Spinal cord (tissue), 10 donors: ENCODE data around the gene CD300LB. TPM values are rescaled to one million over a fixed set of nuclear protein-coding genes. Genes with fewer than 3 reads are reported as not detected.
"Not testable (repeated sequence)": the region's sequence is repeated elsewhere in the genome, so short reads cannot be mapped to it uniquely, and the experiment has no call there.

Experiments
- DNase-seq, 6 donors: peaks; one replicate each; pipeline versions ENCODE4 v3.0.0 to v3.0.0-alpha.2; 2013 to 2015; ENCODE audit warnings: low spot score in 6 of 6, low read depth in 4 of 6
- H3K27ac ChIP-seq: one replicate; pipeline ENCODE4 v1.5.1; 2013; ENCODE audit warnings: low read depth, low read length, control low read depth
- H3K27me3 ChIP-seq: one replicate; pipeline ENCODE4 v1.6.1; 2013; ENCODE audit warnings: low read length; ENCODE audit not compliant: control insufficient read depth, insufficient read depth
- H3K36me3 ChIP-seq: one replicate; pipeline ENCODE4 v1.6.1; 2013; ENCODE audit warnings: low read length; ENCODE audit not compliant: control insufficient read depth, insufficient read depth
- H3K4me1 ChIP-seq: one replicate; pipeline ENCODE4 v1.6.1; 2013; ENCODE audit warnings: low read length; ENCODE audit not compliant: control insufficient read depth, insufficient read depth
- H3K4me3 ChIP-seq: one replicate; pipeline ENCODE4 v1.5.1; 2013; ENCODE audit warnings: low read depth, low read length, control low read depth
- H3K9me3 ChIP-seq: one replicate; pipeline ENCODE4 v1.6.1; 2013; ENCODE audit warnings: low read length; ENCODE audit not compliant: control insufficient read depth, insufficient read depth
- WGBS: methylation state at CpG from one replicate; pipeline ENCODE4 v1.1.5; 2013; ENCODE audit warnings: missing lambda C conversion rate; ENCODE audit not compliant: insufficient coverage; 5-methylcytosine and 5-hydroxymethylcytosine counted together
- polyA plus RNA-seq, 2 donors: library from polyadenylated mRNA; unstranded; fragments of 120-200 nt; gene quantifications; one replicate each; pipeline ENCODE4 v1.2.1, GENCODE V29; 2013; ENCODE audit not compliant: insufficient read length in 2 of 2
- total RNA-seq, 2 donors: library from RNA; depleted of rRNA in 1 of 2; stranded (reverse); fragments of 120-200 nt in 1 of 2; fragments of >200 nt in 1 of 2; gene quantifications; one replicate each; pipeline versions ENCODE4 v1.2.3 to v1.2.4, GENCODE V29; 2013 to 2014
- donor health status: healthy.

The CD300LB gene
- total and polyA plus RNA-seq, 4 donors: 0.14 to 0.30 TPM; not detected in 2

DNA sequence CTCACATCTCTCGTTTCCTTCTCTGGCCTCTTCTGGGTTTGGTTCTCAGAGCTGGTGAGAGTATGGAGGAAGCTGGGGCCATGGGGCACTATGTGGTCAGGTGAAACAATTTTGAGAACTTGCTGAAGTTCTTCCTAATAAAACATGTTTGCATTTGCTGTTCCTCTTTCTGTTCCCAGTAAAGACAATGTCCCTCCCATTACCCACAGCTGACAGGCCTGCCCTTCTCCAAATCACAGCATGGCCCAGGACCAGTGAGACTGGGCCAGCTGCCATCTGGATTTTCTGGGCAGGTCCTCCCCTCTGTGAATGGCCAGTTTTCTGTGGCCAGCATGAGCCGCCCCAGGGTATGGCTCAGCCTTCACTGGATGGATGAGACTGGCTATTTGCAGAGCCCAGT is 36.1 kb upstream of the CD300LB start, which contains the start of gene CD300H:
Gene CD300H, minus strand, starts transcription at position 113 of the 400 bp plus-strand sequence.
- Histone ChIP-seq H3K9me3 (no peaks in the 10 kb centered on the region), H3K4me3 (no peak within 1 kb of the TSS), H3K27ac (no peak within 1 kb of the TSS), H3K4me1 (no peaks in the 10 kb centered on the region), H3K36me3 (no peaks in the 10 kb centered on the region), H3K27me3 (no peaks in the 10 kb centered on the region)
- DNase-seq: no peak
- 91% methylated on average over 1 of the region's 2 CpGs for WGBS

DNA sequence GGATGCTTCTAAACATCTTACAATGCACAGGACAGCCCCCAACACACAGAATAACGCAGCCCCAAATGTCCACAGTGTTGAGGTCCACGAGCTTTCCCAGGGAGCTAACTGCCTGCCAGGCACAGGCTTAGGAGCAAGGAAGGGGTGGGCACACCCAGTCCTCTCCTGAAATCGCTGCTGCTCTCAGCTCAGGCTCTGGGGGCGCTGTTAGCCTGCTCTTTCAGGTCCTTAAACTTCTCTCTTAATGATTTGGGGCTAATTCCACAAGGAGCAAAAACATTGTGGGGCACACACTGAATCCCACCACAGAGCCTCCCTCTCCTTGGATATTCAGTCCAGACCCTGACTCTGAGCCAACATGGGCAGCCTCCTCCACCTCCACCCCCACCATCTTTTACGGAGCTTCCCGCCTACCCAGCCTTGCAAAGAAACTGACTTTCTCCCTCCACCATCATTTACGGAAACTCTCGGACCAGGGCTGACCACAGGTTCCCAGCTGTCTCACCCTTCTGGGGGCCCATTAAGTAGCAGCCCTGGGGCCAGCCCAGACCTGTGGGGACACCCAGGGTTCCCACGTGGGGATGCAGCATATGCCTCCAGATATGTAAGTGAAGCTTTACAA is 35.0 kb upstream of the CD300LB start:
- no peak overlapping the region for H3K4me3 ChIP-seq
- no peaks in the 10 kb centered on the region for H3K36me3 ChIP-seq
- no peaks in the 10 kb centered on the region for H3K4me1 ChIP-seq
- 38% methylated on average over 8 of the region's 9 CpGs for WGBS
- no peak overlapping the region for H3K27ac ChIP-seq
- H3K9me3 ChIP-seq: no peaks in the 10 kb centered on the region
- H3K27me3 ChIP-seq: no peaks in the 10 kb centered on the region
- DNase-seq: peak in 2 of 6 donors; percentile 26 to 48

DNA sequence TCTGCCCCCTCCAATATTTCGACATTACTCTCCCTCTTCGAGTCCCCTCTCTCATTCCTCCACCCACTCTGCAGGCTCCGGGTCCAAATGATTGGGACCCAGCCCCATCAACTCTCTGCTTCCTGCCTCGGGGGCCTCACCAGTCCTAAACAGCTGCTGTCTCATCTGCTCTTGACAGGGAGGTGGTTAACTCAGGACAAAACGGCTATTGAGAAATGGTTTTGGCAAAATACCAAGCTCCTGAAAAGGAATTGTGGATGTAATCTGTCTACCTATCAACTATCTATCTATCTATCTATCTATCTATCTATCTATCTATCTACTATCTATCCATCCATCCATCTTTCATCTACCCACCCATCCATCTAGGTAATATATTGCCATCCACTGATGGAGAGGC is 33.9 kb upstream of the CD300LB start:
- no peaks in the 10 kb centered on the region for H3K27me3 ChIP-seq
- no peak for DNase-seq
- 59% methylated on average over 3 of the region's 5 CpGs for WGBS

DNA sequence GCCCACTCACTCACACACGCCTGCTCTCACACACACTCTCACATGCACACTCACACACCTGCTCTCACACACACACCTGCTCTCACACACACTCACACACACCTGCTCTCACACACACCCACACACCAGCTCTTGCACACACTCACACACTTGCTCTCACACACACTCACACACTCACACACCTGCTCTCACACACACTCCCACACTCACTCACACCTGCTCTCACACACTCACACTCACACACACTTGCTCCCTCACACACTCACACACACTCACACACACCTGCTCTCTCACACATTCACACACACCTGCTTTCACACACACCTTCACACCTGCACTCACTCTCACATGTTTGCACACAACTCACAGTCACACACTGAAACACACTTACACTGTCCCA is 32.1 kb upstream of the CD300LB start:
- no peak overlapping the region for H3K4me3 ChIP-seq
- H3K27me3 ChIP-seq: no peaks in the 10 kb centered on the region
- H3K36me3 ChIP-seq: no peaks in the 10 kb centered on the region
- no peaks in the 10 kb centered on the region for H3K9me3 ChIP-seq
- no peak overlapping the region for H3K27ac ChIP-seq
- 93% methylated on average over 1 of the region's 1 CpG for WGBS
- no peak for DNase-seq
- no peaks in the 10 kb centered on the region for H3K4me1 ChIP-seq

More for the DNA sequence above, 33.9 kb upstream of the CD300LB start:
- no peak overlapping the region for H3K27ac ChIP-seq
- no peak overlapping the region for H3K4me3 ChIP-seq
- H3K9me3 ChIP-seq: no peaks in the 10 kb centered on the region
- H3K4me1 ChIP-seq: no peaks in the 10 kb centered on the region
- H3K36me3 ChIP-seq: no peaks in the 10 kb centered on the region

DNA sequence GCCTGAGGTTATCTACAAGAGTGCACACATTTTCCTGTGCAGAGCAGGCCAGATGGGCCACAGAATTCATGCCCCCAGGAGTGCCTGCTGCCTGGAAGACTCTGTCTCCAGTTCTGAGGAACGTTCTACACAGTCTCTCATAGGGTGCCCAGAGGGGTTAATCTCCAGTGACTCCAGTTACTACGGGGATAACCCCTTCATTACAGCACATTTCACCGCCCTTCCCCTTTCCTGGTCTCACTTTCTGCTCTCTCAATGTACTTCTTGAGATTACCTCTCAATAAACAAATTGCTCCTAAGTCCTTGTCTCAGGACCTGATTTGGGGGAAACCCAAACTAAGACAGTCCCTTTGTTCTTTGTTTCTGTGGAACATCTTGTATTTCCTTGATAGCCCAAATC is 30.3 kb upstream of the CD300LB start:
- H3K4me3 ChIP-seq: no peak overlapping the region

DNA sequence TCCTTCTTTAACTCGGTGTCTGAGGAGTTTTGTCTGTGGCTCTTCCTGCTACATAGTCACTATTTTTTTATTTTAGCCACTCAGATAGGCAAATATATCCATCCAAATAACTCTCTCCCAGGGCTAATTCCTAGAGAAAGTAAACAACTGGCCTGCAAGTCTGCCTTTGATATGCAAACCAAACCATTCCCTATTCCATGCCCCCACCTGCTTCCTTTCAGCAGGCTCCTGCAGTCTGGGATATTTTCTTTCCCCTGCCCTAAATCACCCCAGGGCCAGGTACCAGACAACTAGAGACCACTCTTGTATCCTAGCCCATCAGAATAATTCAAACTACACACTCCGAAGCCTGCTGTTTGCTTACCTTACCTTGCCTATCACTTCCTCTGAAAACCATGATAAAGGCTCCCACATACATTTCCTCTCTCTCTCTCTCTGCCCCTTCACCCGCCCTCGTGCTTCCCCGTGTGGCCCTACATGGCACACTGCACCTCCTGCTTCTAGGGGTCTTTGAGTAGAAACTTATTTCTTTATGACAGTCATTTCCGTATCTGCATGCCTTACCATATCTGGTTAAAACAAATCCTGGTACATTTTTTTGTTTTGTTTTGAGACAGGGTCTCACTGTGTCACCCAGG is 27.7 kb upstream of the CD300LB start:
- Histone ChIP-seq H3K4me3 (no peak overlapping the region), H3K36me3 (no peaks in the 10 kb centered on the region), H3K27me3 (no peaks in the 10 kb centered on the region), H3K4me1 (no peaks in the 10 kb centered on the region), H3K9me3 (no peaks in the 10 kb centered on the region), H3K27ac (no peak overlapping the region)
- 63% methylated on average over 2 of the region's 6 CpGs for WGBS
- no peak for DNase-seq

More for the DNA sequence above, 30.3 kb upstream of the CD300LB start:
- Histone ChIP-seq H3K27ac (no peak overlapping the region), H3K4me1 (no peaks in the 10 kb centered on the region), H3K9me3 (no peaks in the 10 kb centered on the region), H3K27me3 (no peaks in the 10 kb centered on the region), H3K36me3 (no peaks in the 10 kb centered on the region)
- DNase-seq: no peak
- WGBS: 76% methylated on average over 3 of the region's 3 CpGs

DNA sequence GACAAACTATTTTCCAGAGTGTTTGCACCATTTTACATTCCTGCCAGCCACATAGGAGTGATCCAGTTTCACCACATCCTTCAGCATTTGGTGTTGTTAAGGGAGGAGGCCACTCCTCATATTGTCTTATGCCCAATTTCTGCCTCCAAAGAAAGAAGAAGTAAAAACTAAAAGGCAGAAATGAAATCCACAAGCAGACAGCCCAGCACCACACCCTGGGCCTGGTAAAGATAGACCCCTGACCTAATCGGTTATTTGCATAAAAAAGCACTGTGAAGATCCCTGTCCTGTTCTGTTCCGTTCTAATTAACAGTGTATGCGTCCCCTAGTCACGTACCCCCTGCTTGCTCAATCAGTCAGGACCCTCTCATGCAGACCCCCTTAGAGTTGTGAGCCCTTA is 27.1 kb upstream of the CD300LB start:
- H3K36me3 ChIP-seq, H3K9me3 ChIP-seq, H3K4me3 ChIP-seq, DNase-seq, H3K4me1 ChIP-seq, H3K27me3 ChIP-seq, H3K27ac ChIP-seq: not testable (repeated sequence)
- 50% methylated on average over 4 of the region's 4 CpGs for WGBS

DNA sequence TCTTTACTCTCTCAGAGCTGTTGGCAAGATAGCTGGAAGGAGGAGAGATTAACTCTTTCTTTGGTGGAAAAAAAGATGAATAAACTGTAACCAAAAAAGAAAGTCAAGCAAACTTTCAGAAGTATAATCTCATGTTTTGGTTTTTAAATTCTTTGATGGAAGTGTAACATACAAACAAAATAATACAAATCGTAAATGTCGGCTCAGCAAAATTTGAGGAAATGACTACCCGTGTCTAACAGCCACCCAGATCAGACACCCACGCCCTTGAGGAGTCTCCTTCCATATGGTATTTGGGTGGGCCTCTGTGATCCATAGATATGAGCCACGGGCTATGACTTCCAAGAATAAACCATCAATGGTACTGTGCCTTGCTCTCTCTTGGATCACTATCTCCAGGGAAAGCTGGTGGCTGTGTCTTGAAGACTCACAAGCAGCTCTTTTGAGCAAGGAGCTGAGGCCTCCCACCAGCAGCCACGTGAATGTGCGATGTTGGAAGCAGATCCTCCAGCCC is 24.2 kb upstream of the CD300LB start:
- no peak for DNase-seq
- Histone ChIP-seq H3K36me3 (no peaks in the 10 kb centered on the region), H3K4me1 (peaks cover 14% of the 10 kb centered on the region), H3K4me3 (no peak overlapping the region), H3K27me3 (no peaks in the 10 kb centered on the region), H3K9me3 (no peaks in the 10 kb centered on the region), H3K27ac (no peak overlapping the region)
- WGBS: 86% methylated on average over 4 of the region's 7 CpGs

DNA sequence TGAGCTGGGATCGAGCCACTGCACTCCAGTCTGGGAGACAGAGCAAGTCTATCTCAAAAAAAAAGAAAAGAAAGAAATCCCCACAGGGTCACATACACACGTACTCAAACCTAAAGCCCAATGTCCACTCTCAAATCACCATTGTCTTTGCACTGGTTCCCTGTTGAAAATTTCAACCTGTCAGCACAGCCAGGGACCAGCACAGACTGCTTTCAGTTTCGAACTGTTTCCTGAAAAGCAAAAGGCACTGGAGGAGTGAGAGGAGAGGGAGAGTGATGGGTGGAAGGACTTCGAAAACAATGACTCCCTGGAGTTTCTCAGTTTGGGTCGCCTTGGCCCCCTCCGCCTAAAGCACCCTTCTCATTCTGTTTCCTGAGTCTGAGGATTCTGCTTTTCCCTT is 23.6 kb upstream of the CD300LB start:
- no peak overlapping the region for H3K27ac ChIP-seq
- H3K4me3 ChIP-seq: no peak overlapping the region
- no peaks in the 10 kb centered on the region for H3K36me3 ChIP-seq
- H3K9me3 ChIP-seq: no peaks in the 10 kb centered on the region
- 58% methylated on average over 6 of the region's 6 CpGs for WGBS
- DNase-seq: no peak
- H3K4me1 ChIP-seq: peaks cover 14% of the 10 kb centered on the region
- no peaks in the 10 kb centered on the region for H3K27me3 ChIP-seq

DNA sequence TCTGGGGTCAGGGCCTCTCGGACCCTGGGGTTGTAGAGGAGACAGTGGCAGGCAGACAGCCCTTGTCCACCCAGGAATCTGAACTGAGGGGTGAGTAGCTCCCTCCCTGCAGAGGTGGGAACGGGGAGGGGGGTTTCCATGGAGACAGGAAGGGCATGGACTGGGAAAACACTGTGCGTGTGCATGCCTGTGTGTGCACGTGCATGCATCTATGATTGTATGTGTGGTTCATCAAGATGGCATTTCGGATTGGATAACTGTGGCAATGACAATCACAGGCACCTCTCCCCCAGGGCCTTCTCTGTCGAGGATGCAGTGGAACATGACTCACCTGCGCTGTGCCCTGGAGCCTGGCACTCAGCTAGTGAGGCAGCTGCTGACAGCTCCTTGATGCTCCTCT is 20.8 kb upstream of the CD300LB start:
- 32% methylated on average over 7 of the region's 7 CpGs for WGBS
- DNase-seq: peak in 2 of 6 donors; percentile 28 to 86
- Histone ChIP-seq H3K4me1 (peaks cover 14% of the 10 kb centered on the region), H3K27ac (no peak overlapping the region), H3K4me3 (no peak overlapping the region), H3K36me3 (no peaks in the 10 kb centered on the region), H3K27me3 (no peaks in the 10 kb centered on the region), H3K9me3 (no peaks in the 10 kb centered on the region)
